ENCODE results near the gene GGTA1. TPM values are rescaled to one million over a fixed set of nuclear protein-coding genes. Genes with fewer than 3 reads are reported as not detected.
"Not testable (repeated sequence)": the region's sequence is repeated elsewhere in the genome, so short reads cannot be mapped to it uniquely, and the experiment has no call there.

Gene GGTA1
- polyA plus RNA-seq, 3 donors: 4.9 to 5.9 (median 5.4) TPM

DNA sequence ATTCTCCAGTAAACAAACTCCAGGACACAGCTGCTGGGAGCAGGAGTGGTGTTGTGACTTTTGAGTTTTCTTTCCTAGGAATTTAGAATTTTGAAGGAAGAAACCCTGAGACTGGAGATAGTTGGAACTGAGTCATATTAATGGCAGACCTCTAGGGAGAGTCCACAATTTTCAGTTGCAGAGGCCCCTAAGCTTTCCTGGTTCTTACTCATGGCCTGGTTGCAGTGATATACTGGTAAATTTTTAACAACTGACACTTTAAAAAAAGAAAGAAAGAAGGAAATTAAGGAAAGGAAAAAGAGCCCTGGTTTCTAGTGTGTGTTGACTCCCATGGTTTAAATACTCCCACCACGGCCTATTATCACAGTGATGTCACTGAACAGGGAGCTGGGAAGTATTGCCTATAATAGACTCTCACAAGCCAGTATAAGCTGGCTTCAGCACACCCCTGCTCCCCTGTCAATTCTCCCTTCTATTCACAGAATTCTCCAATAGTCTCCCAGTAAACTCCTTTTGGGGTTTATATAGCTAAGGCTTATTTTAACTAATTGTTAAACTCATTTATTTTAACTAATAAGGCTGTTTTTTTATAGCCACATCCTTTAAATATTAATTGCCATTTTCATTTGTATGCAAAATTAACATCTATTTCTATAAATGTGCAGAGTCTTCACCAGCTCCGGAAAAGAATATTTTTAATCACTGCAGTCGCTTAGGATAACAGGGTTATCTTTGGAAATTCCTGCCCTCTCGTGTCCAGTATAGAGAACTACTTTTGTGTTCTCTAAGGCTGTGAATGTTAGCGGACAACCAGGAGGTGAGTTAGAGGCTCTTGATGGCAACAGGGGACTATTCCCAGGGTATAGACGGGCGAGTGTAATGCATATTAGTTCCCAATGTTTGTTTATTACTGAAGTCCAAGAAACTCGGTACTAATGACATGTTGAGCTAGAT lies 59.7 kb downstream of the GGTA1 start:
- DNase-seq (ENCODE audit: extremely low read depth in 1 of 11, low read depth in 9 of 11, low spot score in 4 of 11): no peak

DNA sequence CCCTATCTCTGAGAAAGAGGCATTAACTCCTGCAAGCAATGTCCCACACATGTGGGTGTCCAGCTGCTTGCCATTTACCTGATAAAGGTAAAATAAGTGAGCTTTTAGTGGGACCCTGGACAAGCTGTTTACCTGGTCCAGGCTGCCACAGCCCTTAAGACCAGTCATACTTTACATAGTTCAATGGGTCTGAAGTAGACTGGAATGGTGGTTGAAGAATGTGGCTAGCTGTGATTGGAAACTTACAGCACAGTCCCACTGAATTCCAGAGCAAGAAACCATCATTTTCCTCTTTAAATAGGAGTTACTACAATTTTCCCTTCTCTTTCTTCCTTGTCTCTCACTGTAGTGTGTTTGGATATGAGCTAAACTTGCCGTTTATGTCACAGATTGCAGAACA lies 60.6 kb downstream of the GGTA1 start:
- no peak for DNase-seq (ENCODE audit: extremely low read depth in 1 of 11, low read depth in 9 of 11, low spot score in 4 of 11)

GRCh38 chr9:121437891-121438290 lies 61.8 kb downstream of the GGTA1 start:
- no peak for DNase-seq (ENCODE audit: extremely low read depth in 1 of 11, low read depth in 9 of 11, low spot score in 4 of 11)

GRCh38 chr9:121437046-121437445 lies 62.6 kb downstream of the GGTA1 start:
- not testable (repeated sequence) for DNase-seq (ENCODE audit: extremely low read depth in 1 of 11, low read depth in 9 of 11, low spot score in 4 of 11)

DNA sequence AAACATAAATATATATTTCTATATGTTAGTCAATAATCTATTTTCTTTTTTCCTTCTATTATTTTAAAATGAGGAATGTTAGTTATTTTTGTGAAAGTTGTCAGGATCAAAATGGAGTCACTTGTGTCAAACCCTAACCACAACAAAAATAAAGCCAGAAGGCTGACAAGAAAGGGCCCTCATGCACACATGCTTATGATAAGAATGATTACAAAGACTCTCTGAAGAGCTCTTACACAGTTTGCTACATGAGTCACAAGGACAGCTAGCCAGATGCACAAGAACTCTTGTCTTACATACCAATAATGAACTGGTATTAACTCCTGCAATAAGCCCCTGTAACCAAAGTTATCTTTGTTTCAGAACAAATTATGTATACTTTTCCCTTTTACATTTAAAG lies 64.7 kb downstream of the GGTA1 start:
- DNase-seq (ENCODE audit: extremely low read depth in 1 of 11, low read depth in 9 of 11, low spot score in 4 of 11): no peak

- DNase-seq (ENCODE audit: extremely low read depth in 1 of 11, low read depth in 9 of 11, low spot score in 4 of 11): no peak
These were observed 71.7 kb downstream of the GGTA1 start for GRCh38 chr9:121427899-121428298.

GRCh38 chr9:121424024-121424432 lies 75.6 kb downstream of the GGTA1 start:
- no peak for DNase-seq (ENCODE audit: extremely low read depth in 1 of 11, low read depth in 9 of 11, low spot score in 4 of 11)

GRCh38 chr9:121411993-121412392 lies 87.7 kb downstream of the GGTA1 start:
- no peak for DNase-seq (ENCODE audit: extremely low read depth in 1 of 11, low read depth in 9 of 11, low spot score in 4 of 11)

- no peak for DNase-seq (ENCODE audit: extremely low read depth in 1 of 11, low read depth in 9 of 11, low spot score in 4 of 11)
These were observed 93.7 kb downstream of the GGTA1 start for GRCh38 chr9:121405899-121406298.

Other genes starting within 250 kb of the GGTA1 start
- 100 to 1,000 TPM; 128 to 208 (median 160) TPM for gene GSN, start 231.7 kb downstream of the GGTA1 start, polyA plus RNA-seq (ENCODE audit: insufficient read length in 3 of 3)
- gene STOM, start 129.6 kb downstream of the GGTA1 start, polyA plus RNA-seq (ENCODE audit: insufficient read length in 3 of 3): 10 to 100 TPM; 80.2 to 87.5 (median 81.9) TPM
- 10 to 100 TPM; 37.9 to 51.6 (median 38.7) TPM for gene DAB2IP, start 151.8 kb upstream of the GGTA1 start, polyA plus RNA-seq (ENCODE audit: insufficient read length in 3 of 3)

All from renal cortex interstitium (tissue), 11 donors.